Sigmoid colon (tissue), 4 donors: ENCODE results near the gene PSMF1.

Source experiments
- CTCF ChIP-seq, 4 experiments: fragments of 450-650 bp in 3 of 4; fragments of 200-600 bp in 1 of 4; IDR thresholded peaks; one replicate each; pipeline ENCODE4 v1.5.1; 2016 to 2019; ENCODE audit warnings: antibody characterized with exemption in 4 of 4, mild to moderate bottlenecking in 3 of 4, moderate library complexity in 2 of 4
- POLR2A ChIP-seq, 2 donors: fragments of 450-650 bp; IDR thresholded peaks; one replicate each; pipeline ENCODE4 v1.6.1; 2016; ENCODE audit warnings: antibody characterized with exemption in 2 of 2, mild to moderate bottlenecking in 2 of 2, moderate library complexity in 2 of 2
- POLR2AphosphoS5 ChIP-seq, 4 donors: sonication (generic); formaldehyde crosslinking; IDR thresholded peaks; one replicate each; pipeline ENCODE4 v1.6.1; 2017; ENCODE audit warnings: antibody characterized with exemption in 4 of 4

DNA sequence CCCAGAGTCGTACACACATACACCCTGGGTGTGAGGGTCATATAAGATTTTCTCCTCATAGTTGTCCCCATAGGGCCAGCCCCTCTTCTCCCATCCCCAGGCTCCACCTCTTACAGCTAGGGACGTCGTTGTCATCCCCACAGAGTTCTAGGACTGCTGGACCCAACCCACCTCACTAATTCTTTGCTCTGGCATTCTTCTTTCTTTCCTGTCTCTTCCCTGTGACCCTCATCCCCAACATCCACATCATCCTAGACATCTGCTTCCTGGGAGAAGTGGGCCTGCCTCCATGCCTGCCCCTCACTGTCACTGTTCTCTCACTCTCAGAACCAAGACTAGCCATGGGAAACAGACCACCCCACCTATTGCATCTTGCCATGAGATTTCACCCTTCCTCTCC, 1.1 kb downstream of the PSMF1 start:
- no peak for TF ChIP-seq CTCF (IDR thresholded peaks at IDR 0.05)
- TF ChIP-seq POLR2A (IDR thresholded peaks at IDR 0.05) = no peak
- TF ChIP-seq POLR2AphosphoS5 (IDR thresholded peaks at IDR 0.05) = no peak
